ENCODE results near the gene MED13. TPM values are rescaled to one million over a fixed set of nuclear protein-coding genes. Genes with fewer than 3 reads are reported as not detected.
A peak's percentile ranks its signal among the peaks of the same experiment; 100 is the strongest.

The MED13 gene
- total and polyA plus RNA-seq, 9 of the 15 experiments (the other 6 are each of a cell fraction or from before 2014, with no cell fraction given): 5.4 to 48.4 (median 28.2) TPM

DNA sequence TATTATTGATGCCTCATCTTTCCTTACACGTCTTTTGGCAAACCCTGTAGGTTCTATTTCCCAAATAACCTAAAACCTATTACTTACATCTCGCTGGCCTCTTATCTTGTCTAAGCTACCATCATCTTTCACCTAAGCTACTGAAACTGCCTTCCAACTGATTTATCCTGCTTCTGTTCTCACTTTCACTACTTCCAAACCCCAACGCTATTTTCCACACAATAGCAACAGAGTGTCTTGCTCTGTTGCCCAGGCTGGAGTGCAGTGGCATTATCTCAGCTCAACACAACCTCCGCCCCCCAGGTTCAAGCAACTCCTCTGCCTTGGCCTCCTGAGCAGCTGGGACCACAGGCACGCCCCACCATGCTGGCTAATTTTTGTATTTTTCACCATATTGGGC lies 84.5 kb downstream of the MED13 start:
- FAIRE-seq (no peak), DNase-seq (ENCODE audit: extremely low read depth in 1 of 4, low spot score in 3 of 4) (no peak), ATAC-seq (no peak)
- H3K36me3 ChIP-seq (ENCODE audit: control insufficient read depth, insufficient read depth, low read length): peaks cover 77% of the 10 kb centered on the region
- H3K27ac ChIP-seq (ENCODE audit: extremely low read depth, low read depth, low read length): no peak overlapping the region
- no peaks in the 10 kb centered on the region for H3K9me3 ChIP-seq (replicated peaks; ENCODE audit: control insufficient read depth, insufficient read depth, low read depth, low read length)
- H4K20me1 ChIP-seq (replicated peaks; ENCODE audit: control insufficient read depth, insufficient read depth, low read length): no peaks in the 10 kb centered on the region
- no peak overlapping the region for H2AFZ ChIP-seq (ENCODE audit: low read depth, low read length)
- 85% methylated on average over 5 of the region's 5 CpGs for WGBS (ENCODE audit: insufficient coverage, low coverage, missing lambda C conversion rate)
- H3K27me3 ChIP-seq (ENCODE audit: control insufficient read depth in 2 of 2, insufficient read depth in 2 of 2, low read length in 2 of 2): no peaks in the 10 kb centered on the region
- H3K4me2 ChIP-seq (ENCODE audit: insufficient read depth, low read length): no peak overlapping the region
- TF ChIP-seq, protein P1, sequence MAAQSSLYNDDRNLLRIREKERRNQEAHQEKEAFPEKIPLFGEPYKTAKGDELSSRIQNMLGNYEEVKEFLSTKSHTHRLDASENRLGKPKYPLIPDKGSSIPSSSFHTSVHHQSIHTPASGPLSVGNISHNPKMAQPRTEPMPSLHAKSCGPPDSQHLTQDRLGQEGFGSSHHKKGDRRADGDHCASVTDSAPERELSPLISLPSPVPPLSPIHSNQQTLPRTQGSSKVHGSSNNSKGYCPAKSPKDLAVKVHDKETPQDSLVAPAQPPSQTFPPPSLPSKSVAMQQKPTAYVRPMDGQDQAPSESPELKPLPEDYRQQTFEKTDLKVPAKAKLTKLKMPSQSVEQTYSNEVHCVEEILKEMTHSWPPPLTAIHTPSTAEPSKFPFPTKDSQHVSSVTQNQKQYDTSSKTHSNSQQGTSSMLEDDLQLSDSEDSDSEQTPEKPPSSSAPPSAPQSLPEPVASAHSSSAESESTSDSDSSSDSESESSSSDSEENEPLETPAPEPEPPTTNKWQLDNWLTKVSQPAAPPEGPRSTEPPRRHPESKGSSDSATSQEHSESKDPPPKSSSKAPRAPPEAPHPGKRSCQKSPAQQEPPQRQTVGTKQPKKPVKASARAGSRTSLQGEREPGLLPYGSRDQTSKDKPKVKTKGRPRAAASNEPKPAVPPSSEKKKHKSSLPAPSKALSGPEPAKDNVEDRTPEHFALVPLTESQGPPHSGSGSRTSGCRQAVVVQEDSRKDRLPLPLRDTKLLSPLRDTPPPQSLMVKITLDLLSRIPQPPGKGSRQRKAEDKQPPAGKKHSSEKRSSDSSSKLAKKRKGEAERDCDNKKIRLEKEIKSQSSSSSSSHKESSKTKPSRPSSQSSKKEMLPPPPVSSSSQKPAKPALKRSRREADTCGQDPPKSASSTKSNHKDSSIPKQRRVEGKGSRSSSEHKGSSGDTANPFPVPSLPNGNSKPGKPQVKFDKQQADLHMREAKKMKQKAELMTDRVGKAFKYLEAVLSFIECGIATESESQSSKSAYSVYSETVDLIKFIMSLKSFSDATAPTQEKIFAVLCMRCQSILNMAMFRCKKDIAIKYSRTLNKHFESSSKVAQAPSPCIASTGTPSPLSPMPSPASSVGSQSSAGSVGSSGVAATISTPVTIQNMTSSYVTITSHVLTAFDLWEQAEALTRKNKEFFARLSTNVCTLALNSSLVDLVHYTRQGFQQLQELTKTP (IDR thresholded peaks at IDR 0.05; ENCODE audit: low read depth in 1 of 2, partially characterized antibody in 2 of 2): no peak
- TF ChIP-seq POLR2A (conservative IDR thresholded peaks at IDR 0.05): 0 out of 2 replicates have a peak, but pooled peaks have one; percentile 26
- TF ChIP-seq, protein P2, sequence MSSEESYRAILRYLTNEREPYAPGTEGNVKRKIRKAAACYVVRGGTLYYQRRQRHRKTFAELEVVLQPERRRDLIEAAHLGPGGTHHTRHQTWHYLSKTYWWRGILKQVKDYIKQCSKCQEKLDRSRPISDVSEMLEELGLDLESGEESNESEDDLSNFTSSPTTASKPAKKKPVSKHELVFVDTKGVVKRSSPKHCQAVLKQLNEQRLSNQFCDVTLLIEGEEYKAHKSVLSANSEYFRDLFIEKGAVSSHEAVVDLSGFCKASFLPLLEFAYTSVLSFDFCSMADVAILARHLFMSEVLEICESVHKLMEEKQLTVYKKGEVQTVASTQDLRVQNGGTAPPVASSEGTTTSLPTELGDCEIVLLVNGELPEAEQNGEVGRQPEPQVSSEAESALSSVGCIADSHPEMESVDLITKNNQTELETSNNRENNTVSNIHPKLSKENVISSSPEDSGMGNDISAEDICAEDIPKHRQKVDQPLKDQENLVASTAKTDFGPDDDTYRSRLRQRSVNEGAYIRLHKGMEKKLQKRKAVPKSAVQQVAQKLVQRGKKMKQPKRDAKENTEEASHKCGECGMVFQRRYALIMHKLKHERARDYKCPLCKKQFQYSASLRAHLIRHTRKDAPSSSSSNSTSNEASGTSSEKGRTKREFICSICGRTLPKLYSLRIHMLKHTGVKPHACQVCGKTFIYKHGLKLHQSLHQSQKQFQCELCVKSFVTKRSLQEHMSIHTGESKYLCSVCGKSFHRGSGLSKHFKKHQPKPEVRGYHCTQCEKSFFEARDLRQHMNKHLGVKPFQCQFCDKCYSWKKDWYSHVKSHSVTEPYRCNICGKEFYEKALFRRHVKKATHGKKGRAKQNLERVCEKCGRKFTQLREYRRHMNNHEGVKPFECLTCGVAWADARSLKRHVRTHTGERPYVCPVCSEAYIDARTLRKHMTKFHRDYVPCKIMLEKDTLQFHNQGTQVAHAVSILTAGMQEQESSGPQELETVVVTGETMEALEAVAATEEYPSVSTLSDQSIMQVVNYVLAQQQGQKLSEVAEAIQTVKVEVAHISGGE (CRISPR knock-in tag; IDR thresholded peaks at IDR 0.05): peak in 1 of 3 experiments; percentile 51; a peak in 1 of 6 replicates
- H3K79me2 ChIP-seq (ENCODE audit: control insufficient read depth, insufficient read depth, low read length): peaks cover 36% of the 10 kb centered on the region
- ChIA-PET CTCF (ENCODE audit: low intra/inter-chr PET ratio) (no interaction called here), POLR2A (interaction anchor here (0.6 to 1.0 kb wide), 2 partner anchors 10 to 399 kb away, joined by 3 read pairs; no protein-coding TSS in a partner anchor)
- no peak overlapping the region for H3K4me3 ChIP-seq
- H3K4me1 ChIP-seq (replicated peaks in 1 of 2; ENCODE audit: control insufficient read depth in 2 of 2, insufficient read depth in 2 of 2, low read length in 2 of 2): no peaks in the 10 kb centered on the region
- H3K9me1 ChIP-seq (ENCODE audit: control insufficient read depth, insufficient read depth, low read length): no peaks in the 10 kb centered on the region
- BruUV-seq (replicated peaks): no TSS peak
- no peak overlapping the region for H3K9ac ChIP-seq (ENCODE audit: insufficient read depth in 1 of 2, low read depth in 2 of 2, low read length in 2 of 2)
- in situ Hi-C loops (cut with MboI): no loop called here
- intact Hi-C loops (cut with micrococcal nuclease): no loop called here
